ENCODE data around the gene ARAP3.

GRCh38 chr5:141685591-141685990 lies 3.6 kb upstream of the ARAP3 start:
- no peak for TF ChIP-seq CTCF (IDR thresholded peaks at IDR 0.05)
- no peak for TF ChIP-seq POLR2A (IDR thresholded peaks at IDR 0.05)

Measured in testis (tissue), 2 donors.